ENCODE data around the gene TENM3. TPM values are rescaled to one million over a fixed set of nuclear protein-coding genes. Genes with fewer than 3 reads are reported as not detected.

TENM3 gene
- total RNA-seq, 2 donors from 2014 or later = 39.5 to 51.9 TPM

GRCh38 chr4:182264139-182264752 is 21.0 kb downstream of the TENM3 start:
- H3K36me3 ChIP-seq (ENCODE audit: control insufficient read depth, insufficient read depth, low read length) = no peaks in the 10 kb centered on the region
- H3K27ac ChIP-seq (ENCODE audit: low read depth, low read length) = no peak overlapping the region
- peaks cover 39% of the 10 kb centered on the region for H3K9me3 ChIP-seq (ENCODE audit: control insufficient read depth, low read length)
- Mint-ChIP-seq H3K27me3 (ENCODE audit: insufficient read depth) (no peaks in the 10 kb centered on the region), H3K9me3 (peaks cover 11% of the 10 kb centered on the region), H3K4me1 (no peaks in the 10 kb centered on the region), H3K36me3 (ENCODE audit: low read depth) (no peaks in the 10 kb centered on the region), H3K27ac (no peak overlapping the region), H3K4me3 (no peak overlapping the region)
- 91 to 94% methylated on average over 11 to 13 of the region's 13 CpGs for WGBS, 2 experiments (ENCODE audit: insufficient coverage in 1 of 2, insufficient read length in 1 of 2)
- H3K9ac ChIP-seq (ENCODE audit: extremely low read depth, low read length, poor library complexity, severe bottlenecking) = no peak overlapping the region
- no peak for DNase-seq
- H3K4me3 ChIP-seq (ENCODE audit: low read length) = no peak overlapping the region
- no peak for TF ChIP-seq CTCF (conservative IDR thresholded peaks at IDR 0.05)
- no peaks in the 10 kb centered on the region for H3K27me3 ChIP-seq (ENCODE audit: control insufficient read depth, insufficient read depth, low read length, poor library complexity, severe bottlenecking)
- H3K4me1 ChIP-seq (ENCODE audit: control insufficient read depth, insufficient read depth, low read length) = no peaks in the 10 kb centered on the region

- Histone ChIP-seq H3K4me3 (ENCODE audit: low read length) (peak overlapping the region; percentile 34), H3K4me1 (ENCODE audit: control insufficient read depth, insufficient read depth, low read length) (no peaks in the 10 kb centered on the region), H3K9me3 (ENCODE audit: control insufficient read depth, low read length) (peaks cover 39% of the 10 kb centered on the region), H3K9ac (ENCODE audit: extremely low read depth, low read length, poor library complexity, severe bottlenecking) (no peak overlapping the region), H3K27me3 (ENCODE audit: control insufficient read depth, insufficient read depth, low read length, poor library complexity, severe bottlenecking) (no peaks in the 10 kb centered on the region), H3K36me3 (ENCODE audit: control insufficient read depth, insufficient read depth, low read length) (no peaks in the 10 kb centered on the region), H3K27ac (ENCODE audit: low read depth, low read length) (no peak overlapping the region)
- peaks cover 15% of the 10 kb centered on the region for H3K9me3 Mint-ChIP-seq
- WGBS, 2 experiments (ENCODE audit: insufficient coverage in 1 of 2, insufficient read length in 1 of 2) = 84% methylated on average over 3 of the region's 3 CpGs; no CpG with 5 or more reads in 1 of the 2 experiments
- H3K27me3 Mint-ChIP-seq (ENCODE audit: insufficient read depth) = no peaks in the 10 kb centered on the region
- TF ChIP-seq CTCF (conservative IDR thresholded peaks at IDR 0.05) = peak; percentile 16
- H3K4me3 Mint-ChIP-seq = no peak overlapping the region
- no peaks in the 10 kb centered on the region for H3K4me1 Mint-ChIP-seq
- no peak for DNase-seq
- H3K36me3 Mint-ChIP-seq (ENCODE audit: low read depth) = no peaks in the 10 kb centered on the region
- no peak overlapping the region for H3K27ac Mint-ChIP-seq
Observed at GRCh38 chr4:182265881-182266280, 22.7 kb downstream of the TENM3 start.

GRCh38 chr4:182267048-182267447 is 23.8 kb downstream of the TENM3 start:
- TF ChIP-seq CTCF (conservative IDR thresholded peaks at IDR 0.05) = no peak
- Histone ChIP-seq H3K9me3 (ENCODE audit: control insufficient read depth, low read length) (peaks cover 43% of the 10 kb centered on the region), H3K4me3 (ENCODE audit: low read length) (no peak overlapping the region), H3K4me1 (ENCODE audit: control insufficient read depth, insufficient read depth, low read length) (no peaks in the 10 kb centered on the region), H3K27ac (ENCODE audit: low read depth, low read length) (no peak overlapping the region), H3K36me3 (ENCODE audit: control insufficient read depth, insufficient read depth, low read length) (no peaks in the 10 kb centered on the region), H3K9ac (ENCODE audit: extremely low read depth, low read length, poor library complexity, severe bottlenecking) (no peak overlapping the region), H3K27me3 (ENCODE audit: control insufficient read depth, insufficient read depth, low read length, poor library complexity, severe bottlenecking) (no peaks in the 10 kb centered on the region)
- peaks cover 15% of the 10 kb centered on the region for H3K9me3 Mint-ChIP-seq
- no peaks in the 10 kb centered on the region for H3K36me3 Mint-ChIP-seq (ENCODE audit: low read depth)
- DNase-seq = no peak
- no peak overlapping the region for H3K27ac Mint-ChIP-seq
- no peaks in the 10 kb centered on the region for H3K4me1 Mint-ChIP-seq
- no peaks in the 10 kb centered on the region for H3K27me3 Mint-ChIP-seq (ENCODE audit: insufficient read depth)
- H3K4me3 Mint-ChIP-seq = no peak overlapping the region

Data from endodermal cell (in vitro differentiated cells).